CD1c-positive myeloid dendritic cell (primary cell): ENCODE results near the gene ADI1.
"Not testable (repeated sequence)": the region's sequence is repeated elsewhere in the genome, so short reads cannot be mapped to it uniquely, and the experiment has no call there.

ENCODE experiments used
- DNase-seq: peaks from one replicate; pipeline ENCODE4 v3.0.0-alpha.2; 2016; ENCODE audit errors: extremely low spot score

ADI1 gene

GRCh38 chr2:3529316-3530025 is 10.1 kb upstream of the ADI1 start:
- no peak for DNase-seq

GRCh38 chr2:3527886-3528785 is 8.8 kb upstream of the ADI1 start:
- no peak for DNase-seq

GRCh38 chr2:3526871-3527270 is 7.5 kb upstream of the ADI1 start:
- no peak for DNase-seq

- peak; percentile 28 for DNase-seq
Measured at GRCh38 chr2:3523551-3524041, 4.3 kb upstream of the ADI1 start.

GRCh38 chr2:3522961-3523421 is 3.7 kb upstream of the ADI1 start:
- no peak for DNase-seq

- DNase-seq: no peak
Measured at GRCh38 chr2:3520591-3520990, 1.3 kb upstream of the ADI1 start.

GRCh38 chr2:3518496-3519254 is 656 bp downstream of the ADI1 start:
- DNase-seq: peak; percentile 98

- DNase-seq: no peak
Measured at GRCh38 chr2:3517948-3518495, 1.3 kb downstream of the ADI1 start.

GRCh38 chr2:3516831-3517230 is 2.5 kb downstream of the ADI1 start:
- no peak for DNase-seq

GRCh38 chr2:3515438-3515837 is 3.9 kb downstream of the ADI1 start:
- DNase-seq: not testable (repeated sequence)

GRCh38 chr2:3513026-3513810 is 6.1 kb downstream of the ADI1 start:
- no peak for DNase-seq

- DNase-seq: no peak
Measured at GRCh38 chr2:3512086-3512485, 7.2 kb downstream of the ADI1 start.

GRCh38 chr2:3505771-3506170 is 13.6 kb downstream of the ADI1 start:
- no peak for DNase-seq

- no peak for DNase-seq
Measured at GRCh38 chr2:3504741-3505140, 14.6 kb downstream of the ADI1 start.

GRCh38 chr2:3503483-3503882 is 15.8 kb downstream of the ADI1 start:
- no peak for DNase-seq

GRCh38 chr2:3503046-3503445 is 16.3 kb downstream of the ADI1 start:
- DNase-seq: no peak

- no peak for DNase-seq
Measured at GRCh38 chr2:3500326-3500899, 18.9 kb downstream of the ADI1 start.

GRCh38 chr2:3498783-3499394 is 20.4 kb downstream of the ADI1 start:
- DNase-seq: no peak

GRCh38 chr2:3496708-3497080 is 22.6 kb downstream of the ADI1 start:
- DNase-seq: not testable (repeated sequence)

GRCh38 chr2:3494984-3495666 is 24.2 kb downstream of the ADI1 start:
- DNase-seq: no peak
